GM18517 (cell line): ENCODE results near the gene LEO1.

ENCODE experiments used
- ATAC-seq: cut with Tn5 transposase; IDR thresholded peaks from one replicate; pipeline ENCODE4 v1.9.1; 2021; ENCODE audit warnings: mild to moderate bottlenecking, moderate library complexity; ENCODE audit not compliant: unreplicated experiment

Gene LEO1

GRCh38 chr15:51971375-51972133 is at the start of gene LEO1:
Gene LEO1 (minus strand): TSS chr15:51971778. CDS start chr15:51971745, 33 bp downstream.
- peak; percentile 91 for ATAC-seq

GRCh38 chr15:52021128-52021671 is 49.6 kb upstream of the LEO1 start:
- peak; percentile 39 for ATAC-seq

- no peak for ATAC-seq
Measured at GRCh38 chr15:52020221-52021085, 48.9 kb upstream of the LEO1 start.

GRCh38 chr15:52019394-52020220 is 48.0 kb upstream of the LEO1 start:
- ATAC-seq, result peak; percentile 46

- ATAC-seq, result peak; percentile 58
Measured at GRCh38 chr15:52018693-52019393, 47.3 kb upstream of the LEO1 start, which contains the start of gene MAPK6. Gene MAPK6 (plus strand): TSS chr15:52019219. CDS start chr15:52046461, 27,242 bp downstream.

GRCh38 chr15:52018244-52018643 is 46.7 kb upstream of the LEO1 start:
- no peak for ATAC-seq

- no peak for ATAC-seq
Measured at GRCh38 chr15:52016316-52016715, 44.7 kb upstream of the LEO1 start.

- no peak for ATAC-seq
Measured at GRCh38 chr15:52014616-52015015, 43.0 kb upstream of the LEO1 start.

GRCh38 chr15:52013151-52013791 is 41.7 kb upstream of the LEO1 start:
- peak; percentile 49 for ATAC-seq

GRCh38 chr15:52012210-52012609 is 40.6 kb upstream of the LEO1 start:
- no peak for ATAC-seq

GRCh38 chr15:52011711-52012144 is 40.1 kb upstream of the LEO1 start:
- no peak for ATAC-seq

- ATAC-seq, result no peak
Measured at GRCh38 chr15:52010633-52011595, 39.3 kb upstream of the LEO1 start.

- ATAC-seq, result no peak
Measured at GRCh38 chr15:52008698-52009434, 37.3 kb upstream of the LEO1 start.

GRCh38 chr15:52008359-52008697 is 36.8 kb upstream of the LEO1 start:
- no peak for ATAC-seq

GRCh38 chr15:52006702-52007340 is 35.2 kb upstream of the LEO1 start:
- ATAC-seq, result peak; percentile 26

- peak; percentile 79 for ATAC-seq
Measured at GRCh38 chr15:52005748-52006701, 34.4 kb upstream of the LEO1 start.
